ENCODE measurements around the gene OR52A1. TPM values are rescaled to one million over a fixed set of nuclear protein-coding genes. Genes with fewer than 3 reads are reported as not detected.

OR52A1 gene
- total RNA-seq, 2 donors from 2014 or later = not detected

- Histone ChIP-seq H3K36me3 (no peaks in the 10 kb centered on the region), H3K9ac (ENCODE audit: low read depth in 2 of 2, low read length in 2 of 2) (no peak overlapping the region), H3K4me1 (no peaks in the 10 kb centered on the region), H3K9me3 (no peaks in the 10 kb centered on the region), H3K27ac (no peak overlapping the region), H3K4me3 (no peak overlapping the region), H3K27me3 (no peaks in the 10 kb centered on the region)
- no peak for DNase-seq
- TF ChIP-seq CTCF (IDR thresholded peaks at IDR 0.05) = no peak
- intact Hi-C loops (cut with DNase I) = no loop called here
Measured at GRCh38 chr11:5117588-5117987, 37.0 kb downstream of the OR52A1 start.

- intact Hi-C loops (cut with DNase I) = no loop called here
- H3K27ac ChIP-seq = no peak overlapping the region
- H3K36me3 ChIP-seq = no peaks in the 10 kb centered on the region
- H3K27me3 ChIP-seq = no peaks in the 10 kb centered on the region
- H3K9me3 ChIP-seq = no peaks in the 10 kb centered on the region
- no peak overlapping the region for H3K4me3 ChIP-seq
- H3K9ac ChIP-seq (ENCODE audit: low read depth in 2 of 2, low read length in 2 of 2) = no peak overlapping the region
- H3K4me1 ChIP-seq = no peaks in the 10 kb centered on the region
- no peak for TF ChIP-seq CTCF (IDR thresholded peaks at IDR 0.05)
- no peak for DNase-seq
Measured at GRCh38 chr11:5115339-5115738, 39.2 kb downstream of the OR52A1 start.

GRCh38 chr11:5107285-5107684 lies 47.3 kb downstream of the OR52A1 start:
- no peak for TF ChIP-seq CTCF (IDR thresholded peaks at IDR 0.05)
- no peak for DNase-seq
- Histone ChIP-seq H3K27me3 (no peaks in the 10 kb centered on the region), H3K27ac (no peak overlapping the region), H3K36me3 (no peaks in the 10 kb centered on the region), H3K4me3 (no peak overlapping the region), H3K9ac (ENCODE audit: low read depth in 2 of 2, low read length in 2 of 2) (no peak overlapping the region), H3K9me3 (no peaks in the 10 kb centered on the region), H3K4me1 (no peaks in the 10 kb centered on the region)
- intact Hi-C loops (cut with DNase I) = no loop called here

- intact Hi-C loops (cut with DNase I) = no loop called here
- no peaks in the 10 kb centered on the region for H3K27me3 ChIP-seq
- no peak overlapping the region for H3K4me3 ChIP-seq
- no peak overlapping the region for H3K9ac ChIP-seq (ENCODE audit: low read depth in 2 of 2, low read length in 2 of 2)
- no peaks in the 10 kb centered on the region for H3K36me3 ChIP-seq
- no peak overlapping the region for H3K27ac ChIP-seq
- no peaks in the 10 kb centered on the region for H3K4me1 ChIP-seq
- H3K9me3 ChIP-seq = no peaks in the 10 kb centered on the region
- no peak for TF ChIP-seq CTCF (IDR thresholded peaks at IDR 0.05)
- no peak for DNase-seq
Measured at GRCh38 chr11:5103066-5103465, 51.5 kb downstream of the OR52A1 start.

- no peak overlapping the region for H3K27ac ChIP-seq
- no peak for TF ChIP-seq CTCF (IDR thresholded peaks at IDR 0.05)
- H3K4me1 ChIP-seq = no peaks in the 10 kb centered on the region
- no peak for DNase-seq
- no peaks in the 10 kb centered on the region for H3K27me3 ChIP-seq
- intact Hi-C loops (cut with DNase I) = no loop called here
- no peaks in the 10 kb centered on the region for H3K9me3 ChIP-seq
- no peak overlapping the region for H3K4me3 ChIP-seq
- no peaks in the 10 kb centered on the region for H3K36me3 ChIP-seq
- H3K9ac ChIP-seq (ENCODE audit: low read depth in 2 of 2, low read length in 2 of 2) = no peak overlapping the region
Measured at GRCh38 chr11:5102246-5102645, 52.3 kb downstream of the OR52A1 start.

- TF ChIP-seq CTCF (IDR thresholded peaks at IDR 0.05) = no peak
- no peaks in the 10 kb centered on the region for H3K27me3 ChIP-seq
Measured at GRCh38 chr11:5096011-5096410, 58.5 kb downstream of the OR52A1 start.

More at GRCh38 chr11:5096011-5096410, 58.5 kb downstream of the OR52A1 start:
- no peak for DNase-seq
- Histone ChIP-seq H3K9ac (ENCODE audit: low read depth in 2 of 2, low read length in 2 of 2) (no peak overlapping the region), H3K27ac (no peak overlapping the region), H3K4me3 (no peak overlapping the region), H3K9me3 (no peaks in the 10 kb centered on the region), H3K36me3 (no peaks in the 10 kb centered on the region), H3K4me1 (no peaks in the 10 kb centered on the region)
- intact Hi-C loops (cut with DNase I) = no loop called here
